Osteocyte (in vitro differentiated cells): ENCODE data around the gene OR1Q1. TPM values are rescaled to one million over a fixed set of nuclear protein-coding genes. Genes with fewer than 3 reads are reported as not detected.

Source experiments
- DNase-seq: peaks from one replicate; pipeline ENCODE4 v3.0.0; 2021; ENCODE audit warnings: mixed read lengths; ENCODE audit not compliant: unreplicated experiment; ENCODE audit errors: extremely low spot score
- H3K27ac Mint-ChIP-seq: one replicate; pipeline ENCODE4 v1.8.0; 2021; ENCODE audit warnings: mild to moderate bottlenecking, mixed read lengths; ENCODE audit not compliant: unreplicated experiment
- H3K27me3 Mint-ChIP-seq: one replicate; pipeline ENCODE4 v1.8.0; 2021; ENCODE audit warnings: mixed read lengths; ENCODE audit not compliant: unreplicated experiment
- H3K36me3 Mint-ChIP-seq: one replicate; pipeline ENCODE4 v1.8.0; 2021; ENCODE audit warnings: mixed read lengths; ENCODE audit not compliant: unreplicated experiment
- H3K4me1 Mint-ChIP-seq: one replicate; pipeline ENCODE4 v1.8.0; 2021; ENCODE audit warnings: mixed read lengths; ENCODE audit not compliant: unreplicated experiment
- H3K4me3 Mint-ChIP-seq: one replicate; pipeline ENCODE4 v1.8.0; 2021; ENCODE audit warnings: mild to moderate bottlenecking, moderate library complexity, mixed read lengths; ENCODE audit not compliant: unreplicated experiment
- H3K9me3 Mint-ChIP-seq: one replicate; pipeline ENCODE4 v1.8.0; 2021; ENCODE audit warnings: mixed read lengths; ENCODE audit not compliant: unreplicated experiment
- total RNA-seq: library from RNA; stranded (reverse); gene quantifications from 2 replicates; pipeline ENCODE4 v1.2.1, GENCODE V29; 2021
- TF ChIP-seq, protein P1 (sequence below): fragments of 200-600 bp; sonication (generic); IDR thresholded peaks from 2 replicates; pipeline ENCODE4 v1.5.0; 2021; ENCODE audit warnings: antibody characterized with exemption, mild to moderate bottlenecking, moderate library complexity

Gene OR1Q1
- total RNA-seq, 1 donor from 2014 or later: not detected

DNA sequence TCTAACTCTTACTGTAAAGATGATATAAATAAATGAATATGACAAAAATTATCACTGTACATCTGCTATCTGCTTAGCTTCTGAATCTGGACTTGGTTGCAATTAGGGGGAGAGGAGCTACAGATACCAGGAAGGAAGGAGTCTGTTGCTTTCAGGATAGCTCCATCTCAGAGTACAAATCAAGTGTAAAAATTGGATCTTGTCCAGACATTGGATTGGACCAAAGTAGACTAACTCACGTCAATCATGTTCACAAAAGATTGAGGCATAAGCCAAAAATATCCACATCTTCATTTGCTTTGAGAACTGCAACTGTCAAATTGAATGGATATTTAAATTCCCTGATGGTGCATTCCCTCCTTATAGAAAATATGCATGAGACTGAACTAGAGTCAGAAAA is 8.8 kb upstream of the OR1Q1 start:
- peaks cover 3% of the 10 kb centered on the region for H3K4me1 Mint-ChIP-seq
- peaks cover 1% of the 10 kb centered on the region for H3K9me3 Mint-ChIP-seq

DNA sequence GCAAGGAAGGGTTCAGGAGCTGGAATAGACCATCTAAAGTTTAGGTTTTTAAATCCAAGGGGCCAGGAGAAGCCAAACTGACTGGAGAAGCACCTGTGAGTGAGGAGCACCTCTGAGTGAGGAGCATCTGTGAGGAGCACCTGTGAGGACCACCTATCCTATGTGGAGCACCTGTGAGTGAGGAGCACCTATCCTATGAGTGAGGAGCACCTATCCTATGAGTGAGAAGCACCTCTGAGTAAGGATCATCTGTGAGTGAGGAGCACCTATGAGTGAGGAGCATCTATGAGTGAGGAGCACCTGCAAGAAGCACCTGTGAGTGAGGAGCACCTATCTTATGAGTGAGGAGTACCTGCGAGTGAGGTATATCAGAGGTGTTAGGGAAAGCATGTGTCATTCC is 8.0 kb upstream of the OR1Q1 start:
- no peak for DNase-seq
- peaks cover 3% of the 10 kb centered on the region for H3K4me1 Mint-ChIP-seq
- TF ChIP-seq, protein P1, sequence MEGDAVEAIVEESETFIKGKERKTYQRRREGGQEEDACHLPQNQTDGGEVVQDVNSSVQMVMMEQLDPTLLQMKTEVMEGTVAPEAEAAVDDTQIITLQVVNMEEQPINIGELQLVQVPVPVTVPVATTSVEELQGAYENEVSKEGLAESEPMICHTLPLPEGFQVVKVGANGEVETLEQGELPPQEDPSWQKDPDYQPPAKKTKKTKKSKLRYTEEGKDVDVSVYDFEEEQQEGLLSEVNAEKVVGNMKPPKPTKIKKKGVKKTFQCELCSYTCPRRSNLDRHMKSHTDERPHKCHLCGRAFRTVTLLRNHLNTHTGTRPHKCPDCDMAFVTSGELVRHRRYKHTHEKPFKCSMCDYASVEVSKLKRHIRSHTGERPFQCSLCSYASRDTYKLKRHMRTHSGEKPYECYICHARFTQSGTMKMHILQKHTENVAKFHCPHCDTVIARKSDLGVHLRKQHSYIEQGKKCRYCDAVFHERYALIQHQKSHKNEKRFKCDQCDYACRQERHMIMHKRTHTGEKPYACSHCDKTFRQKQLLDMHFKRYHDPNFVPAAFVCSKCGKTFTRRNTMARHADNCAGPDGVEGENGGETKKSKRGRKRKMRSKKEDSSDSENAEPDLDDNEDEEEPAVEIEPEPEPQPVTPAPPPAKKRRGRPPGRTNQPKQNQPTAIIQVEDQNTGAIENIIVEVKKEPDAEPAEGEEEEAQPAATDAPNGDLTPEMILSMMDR: no peak
- H3K27me3 Mint-ChIP-seq: peaks cover 4% of the 10 kb centered on the region
- no peaks in the 10 kb centered on the region for H3K36me3 Mint-ChIP-seq
- no peak overlapping the region for H3K4me3 Mint-ChIP-seq
- no peak overlapping the region for H3K27ac Mint-ChIP-seq
- H3K9me3 Mint-ChIP-seq: no peaks in the 10 kb centered on the region

More for the DNA sequence above, 8.8 kb upstream of the OR1Q1 start:
- H3K4me3 Mint-ChIP-seq: no peak overlapping the region
- no peak overlapping the region for H3K27ac Mint-ChIP-seq
- no peaks in the 10 kb centered on the region for H3K27me3 Mint-ChIP-seq
- DNase-seq: no peak
- TF ChIP-seq, protein P1: no peak
- no peaks in the 10 kb centered on the region for H3K36me3 Mint-ChIP-seq

DNA sequence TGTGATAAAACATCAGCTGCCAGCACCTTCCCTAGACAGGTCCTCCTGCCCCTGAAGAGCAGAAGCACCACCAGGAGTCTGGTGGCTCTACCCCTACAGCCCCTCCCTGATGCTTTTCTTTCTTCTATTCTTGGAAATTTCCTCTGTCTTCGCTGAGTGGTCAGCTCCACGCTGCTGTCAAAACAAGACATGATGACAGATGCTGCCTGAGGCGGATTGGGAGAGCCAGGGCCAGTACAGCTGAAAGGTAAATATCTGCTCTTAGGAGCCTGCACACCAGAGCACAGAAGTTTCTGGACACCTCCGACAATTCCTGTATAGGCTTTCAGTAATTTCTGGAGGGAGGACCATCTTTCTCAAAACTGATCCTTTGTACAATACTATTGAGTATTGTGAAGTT is 4.7 kb upstream of the OR1Q1 start:
- no peaks in the 10 kb centered on the region for H3K9me3 Mint-ChIP-seq
- H3K27me3 Mint-ChIP-seq: peaks cover 12% of the 10 kb centered on the region
- DNase-seq: no peak
- H3K27ac Mint-ChIP-seq: no peak overlapping the region
- TF ChIP-seq, protein P1: no peak
- no peaks in the 10 kb centered on the region for H3K36me3 Mint-ChIP-seq
- H3K4me1 Mint-ChIP-seq: peaks cover 3% of the 10 kb centered on the region
- no peak overlapping the region for H3K4me3 Mint-ChIP-seq

DNA sequence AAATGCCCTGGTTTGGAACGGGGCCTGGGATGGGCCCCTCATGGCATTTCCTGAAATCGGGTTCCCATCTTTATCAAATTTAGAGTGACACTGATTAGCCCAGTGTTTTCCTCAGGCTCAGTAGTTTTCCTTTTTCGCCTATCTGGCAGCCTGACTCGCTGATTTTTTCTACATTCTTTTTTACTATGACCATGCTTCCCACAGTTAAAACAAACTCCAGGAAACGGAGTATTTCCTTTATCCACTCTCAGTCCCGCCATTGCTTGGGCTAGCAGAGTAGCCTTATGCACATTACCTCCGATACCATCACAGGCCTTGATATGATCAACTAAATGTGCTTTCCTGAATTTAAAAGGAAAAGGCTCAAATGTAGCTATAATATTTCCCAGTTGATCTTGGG is 5.5 kb downstream of the OR1Q1 start:
- Mint-ChIP-seq H3K27me3 (peaks cover 11% of the 10 kb centered on the region), H3K9me3 (peaks cover 4% of the 10 kb centered on the region), H3K4me3 (no peak overlapping the region), H3K27ac (no peak overlapping the region), H3K4me1 (no peaks in the 10 kb centered on the region), H3K36me3 (no peaks in the 10 kb centered on the region)
- DNase-seq: no peak
- TF ChIP-seq, protein P1: no peak

DNA sequence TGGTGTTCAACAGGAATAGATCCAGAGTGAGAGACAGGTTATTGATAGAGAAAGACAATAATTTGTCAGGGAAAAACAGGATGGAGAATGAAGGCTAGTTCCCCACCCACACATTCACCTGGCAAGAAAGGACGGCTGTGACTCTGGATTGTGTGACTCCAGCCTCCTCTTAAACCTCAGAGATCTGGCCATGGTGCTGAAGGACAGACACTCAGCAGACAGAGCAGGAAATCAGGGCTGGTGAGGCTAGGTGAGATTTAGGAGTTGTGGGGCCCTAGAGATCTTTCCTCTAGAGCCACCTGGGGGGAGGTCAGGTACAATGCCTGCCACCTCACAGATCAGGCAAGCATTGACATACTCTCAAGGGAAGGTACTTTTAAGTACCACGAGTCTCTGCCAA is 27.7 kb downstream of the OR1Q1 start:
- peaks cover 11% of the 10 kb centered on the region for H3K27me3 Mint-ChIP-seq
- no peaks in the 10 kb centered on the region for H3K4me1 Mint-ChIP-seq
- TF ChIP-seq, protein P1: no peak
- no peak overlapping the region for H3K4me3 Mint-ChIP-seq
- DNase-seq: no peak
- no peaks in the 10 kb centered on the region for H3K36me3 Mint-ChIP-seq
- no peak overlapping the region for H3K27ac Mint-ChIP-seq
- no peaks in the 10 kb centered on the region for H3K9me3 Mint-ChIP-seq
